ENCODE data around the gene LRRC1. TPM values are rescaled to one million over a fixed set of nuclear protein-coding genes. Genes with fewer than 3 reads are reported as not detected.

The LRRC1 gene
- total and polyA plus RNA-seq, 2 of the 8 experiments (the other 6 are each of a cell fraction or from before 2014, with no cell fraction given): 6.7 to 15.9 TPM

DNA sequence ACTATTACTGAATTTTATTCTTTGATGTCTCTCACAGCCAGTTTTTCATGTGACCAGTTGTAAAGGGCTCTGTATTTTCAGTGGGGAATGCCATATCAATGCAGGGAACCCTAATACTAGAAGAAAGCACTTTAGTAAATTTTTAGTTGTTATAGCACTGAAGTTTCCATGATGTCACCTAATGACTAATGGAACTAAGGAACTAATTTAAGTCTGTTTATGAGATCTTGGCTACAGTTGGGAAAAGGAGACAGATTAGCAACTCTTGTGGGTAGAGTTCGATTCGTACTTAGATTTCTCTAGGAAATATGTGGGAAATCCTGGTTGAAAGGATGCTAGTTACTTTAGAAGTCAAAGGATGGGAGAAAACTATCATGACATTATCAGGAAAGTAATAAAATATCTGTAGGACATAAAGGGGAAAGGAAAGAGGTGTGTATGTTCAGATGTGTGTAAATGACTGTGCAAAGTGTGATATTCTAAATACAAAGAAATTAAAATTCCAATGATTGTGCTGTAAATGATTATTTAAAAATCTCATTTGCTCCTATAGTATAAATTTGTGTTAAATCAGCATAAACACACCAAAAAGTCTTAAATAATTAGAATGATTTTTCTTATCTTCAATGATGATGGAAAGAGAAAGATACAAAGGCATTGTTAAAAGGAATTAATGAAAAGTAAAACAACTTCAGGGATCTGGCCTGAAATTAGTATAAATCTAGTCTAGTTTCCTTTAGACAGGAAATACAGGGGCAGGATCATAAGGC lies 103.4 kb downstream of the LRRC1 start:
- H3K79me2 ChIP-seq (ENCODE audit: control insufficient read depth in 1 of 2, insufficient read depth in 2 of 2, low read length in 2 of 2): no peaks in the 10 kb centered on the region
- ChIA-PET CTCF (ENCODE audit: partially characterized antibody) (no interaction called here), POLR2A (ENCODE audit: partially characterized antibody) (no interaction called here)
- no peaks in the 10 kb centered on the region; a peak in 1 of 4 replicates for H3K9me3 ChIP-seq (ENCODE audit: insufficient read depth in 2 of 2, low read depth in 1 of 2, low read length in 1 of 2)
- H3K56ac ChIP-seq (replicated peaks; ENCODE audit: insufficient read length, low read depth, low read length): no peak overlapping the region
- peaks cover 0 to 2% (median under 1%) of the 10 kb centered on the region in 4 experiments; a peak in 2 of 7 replicates for H3K4me1 ChIP-seq (replicated peaks in 1 of 4; ENCODE audit: control insufficient read depth in 3 of 4, insufficient read depth in 4 of 4, low read length in 3 of 4)
- H2BK20ac ChIP-seq (ENCODE audit: low read length): no peak overlapping the region
- H3K9ac ChIP-seq (replicated peaks in 1 of 4; ENCODE audit: extremely low read depth in 1 of 4, low read depth in 3 of 4, low read length in 3 of 4): no peak overlapping the region
- no peak overlapping the region for H4K8ac ChIP-seq (ENCODE audit: extremely low read depth, insufficient read depth, low read length)
- H3K23ac ChIP-seq (ENCODE audit: insufficient read length): no peak overlapping the region
- no peak overlapping the region for H4K5ac ChIP-seq (ENCODE audit: insufficient read length, low read depth, low read length)
- no peak overlapping the region for H3K18ac ChIP-seq (ENCODE audit: extremely low read depth, low read length)
- no peaks in the 10 kb centered on the region for H4K20me1 ChIP-seq (replicated peaks in 1 of 2; ENCODE audit: control insufficient read depth in 1 of 2, insufficient read depth in 2 of 2, low read length in 2 of 2)
- no peaks in the 10 kb centered on the region for H3K27me3 ChIP-seq (replicated peaks in 1 of 4; ENCODE audit: control insufficient read depth in 3 of 4, extremely low read depth in 1 of 4, insufficient read depth in 3 of 4, low read length in 3 of 4)
- FAIRE-seq: no peak
- H2BK12ac ChIP-seq (ENCODE audit: low read depth, low read length): no peak overlapping the region
- no peak overlapping the region for H3K4me3 ChIP-seq (ENCODE audit: extremely low read depth in 1 of 4, insufficient read depth in 2 of 4, low read depth in 3 of 4, low read length in 4 of 4)
- no peak overlapping the region for H2BK15ac ChIP-seq (ENCODE audit: low read length)
- no peak overlapping the region for H3K4me2 ChIP-seq (ENCODE audit: insufficient read depth in 1 of 2, low read depth in 2 of 2, low read length in 2 of 2)
- 90% methylated on average over 2 of the region's 2 CpGs; no CpG with 5 or more reads in 1 of the 2 experiments for WGBS, 2 experiments (ENCODE audit: extremely low coverage in 1 of 2, insufficient coverage in 1 of 2, insufficient read length in 1 of 2, insufficient replicate concordance in 2 of 2, low coverage in 1 of 2, low lambda C conversion rate in 2 of 2, missing lambda C conversion rate in 1 of 2)
- no peak overlapping the region for H2BK5ac ChIP-seq (ENCODE audit: low read depth, low read length)
- no peak overlapping the region for H4K91ac ChIP-seq (replicated peaks; ENCODE audit: insufficient read length, low read length)
- no peaks in the 10 kb centered on the region for H3K79me1 ChIP-seq (ENCODE audit: low read depth, low read length)
- H2AK5ac ChIP-seq (ENCODE audit: low read depth, low read length): no peak overlapping the region
- DNase-seq (ENCODE audit: low read depth in 1 of 2, low spot score in 2 of 2): no peak
- H3K27ac ChIP-seq (ENCODE audit: low read depth, low read length): no peak overlapping the region
- no peak overlapping the region for H3K4ac ChIP-seq (replicated peaks; ENCODE audit: insufficient read length, low read depth, low read length)
- H3K36me3 ChIP-seq (ENCODE audit: control insufficient read depth in 2 of 4, insufficient read depth in 4 of 4, low read length in 3 of 4): peaks cover 0 to 7% (median 0%) of the 10 kb centered on the region in 4 experiments; a peak in 2 of 8 replicates
- H2AFZ ChIP-seq (ENCODE audit: low read length): no peak overlapping the region
- no peaks in the 10 kb centered on the region for H3K23me2 ChIP-seq (ENCODE audit: low read depth, low read length)
- no peak overlapping the region for H2BK120ac ChIP-seq (replicated peaks; ENCODE audit: low read depth, low read length)
- H3K14ac ChIP-seq (ENCODE audit: insufficient read length): no peak overlapping the region
- TF ChIP-seq SRF (IDR thresholded peaks at IDR 0.05; ENCODE audit: low read depth, low read length): no peak
- no peak for TF ChIP-seq FOSL1 (IDR thresholded peaks at IDR 0.05; ENCODE audit: insufficient read depth, low read depth, low read length)
- TF ChIP-seq BCL11A (IDR thresholded peaks at IDR 0.05; ENCODE audit: low read depth in 2 of 2, low read length in 2 of 2): no peak
- TF ChIP-seq EZH2 (IDR thresholded peaks at IDR 0.05; ENCODE audit: low read depth, low read length, severe bottlenecking): no peak
- TF ChIP-seq NANOG (IDR thresholded peaks at IDR 0.05; ENCODE audit: insufficient read depth, low read depth, low read length, poor library complexity, severe bottlenecking): no peak
- TF ChIP-seq YY1 (IDR thresholded peaks at IDR 0.05; ENCODE audit: low read depth, low read length): no peak
- TF ChIP-seq ATF2 (IDR thresholded peaks at IDR 0.05; ENCODE audit: low read length): no peak
- no peak for TF ChIP-seq KDM1A (IDR thresholded peaks at IDR 0.05; ENCODE audit: borderline replicate concordance, low read length)
- no peak for TF ChIP-seq RBBP5 (IDR thresholded peaks at IDR 0.05; ENCODE audit: borderline replicate concordance, low read depth, low read length)
- TF ChIP-seq RAD21 (IDR thresholded peaks at IDR 0.05 in 1 of 2, conservative IDR thresholded peaks at IDR 0.05 in 1 of 2; ENCODE audit: low read depth in 2 of 2, low read length in 2 of 2): no peak
